Measurements from ENCODE around the gene KREMEN2.

The KREMEN2 gene

DNA sequence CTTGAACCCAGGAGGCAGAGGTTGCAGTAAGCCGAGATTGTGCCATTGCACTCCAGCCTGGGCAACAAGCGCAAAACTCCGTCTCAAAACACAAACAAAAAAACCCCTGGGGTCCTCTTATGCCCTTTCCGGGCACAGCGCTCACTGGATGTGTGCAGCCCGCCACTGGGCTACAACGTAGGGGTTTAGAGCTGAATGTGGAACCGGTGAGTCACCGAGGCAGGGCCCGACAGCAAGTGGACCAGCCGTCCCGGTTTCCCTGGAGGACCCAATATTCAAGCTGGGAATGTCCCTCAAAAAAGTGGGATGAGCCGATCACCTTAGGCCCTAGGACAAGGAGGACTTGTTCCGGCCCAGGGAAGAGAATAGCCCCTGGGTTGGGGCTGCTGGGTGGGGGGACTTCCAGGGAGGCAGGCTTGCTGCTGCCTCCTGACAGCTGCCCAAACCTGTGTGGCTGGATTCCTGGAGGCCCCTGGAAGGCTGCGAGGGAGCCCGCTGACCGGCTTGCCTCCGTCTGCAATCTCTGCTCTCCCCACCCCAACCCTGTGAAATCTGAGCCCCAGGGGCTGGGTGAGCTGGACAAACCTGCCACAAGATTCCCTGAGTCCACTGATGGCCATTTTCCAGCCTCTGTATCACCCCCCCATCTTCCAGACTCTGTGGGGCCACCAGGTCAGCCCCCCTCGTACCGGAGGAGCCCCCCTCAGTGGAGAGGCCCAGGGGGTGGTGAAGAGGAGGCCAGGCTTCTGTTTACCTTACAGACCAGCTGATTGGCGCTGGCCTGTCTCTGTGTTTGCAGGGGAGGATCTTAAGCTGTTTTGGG is 45.7 kb downstream of the KREMEN2 start:
- H3K9me3 Mint-ChIP-seq: no peaks in the 10 kb centered on the region

DNA sequence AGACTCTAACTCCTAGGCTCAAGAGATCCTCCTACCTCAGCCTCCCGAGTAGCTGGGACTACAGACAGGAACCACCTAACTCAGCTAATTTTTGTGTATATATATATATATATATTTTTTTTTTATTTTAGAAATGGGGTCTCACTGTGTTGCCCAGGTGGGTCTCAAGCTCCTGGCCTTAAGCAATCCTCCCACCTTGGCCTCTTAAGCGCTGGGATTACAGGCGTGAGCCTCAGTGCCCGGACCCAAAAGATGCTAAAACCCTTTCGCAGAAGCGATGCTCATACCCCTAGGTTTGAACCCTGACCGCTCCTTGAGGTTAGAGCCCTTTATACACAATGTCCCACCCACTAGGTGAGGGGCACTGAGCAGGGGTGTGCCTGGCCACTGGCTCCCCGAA is 46.4 kb downstream of the KREMEN2 start:
- Mint-ChIP-seq H3K27me3 (ENCODE audit: low read depth) (peaks cover 91% of the 10 kb centered on the region), H3K4me3 (no peak overlapping the region), H3K36me3 (ENCODE audit: low read depth) (no peaks in the 10 kb centered on the region), H3K9me3 (no peaks in the 10 kb centered on the region), H3K27ac (peak overlapping the region in 1 of 3 experiments; percentile 85), H3K4me1 (peaks cover 12% of the 10 kb centered on the region)
- TF ChIP-seq, protein P1, sequence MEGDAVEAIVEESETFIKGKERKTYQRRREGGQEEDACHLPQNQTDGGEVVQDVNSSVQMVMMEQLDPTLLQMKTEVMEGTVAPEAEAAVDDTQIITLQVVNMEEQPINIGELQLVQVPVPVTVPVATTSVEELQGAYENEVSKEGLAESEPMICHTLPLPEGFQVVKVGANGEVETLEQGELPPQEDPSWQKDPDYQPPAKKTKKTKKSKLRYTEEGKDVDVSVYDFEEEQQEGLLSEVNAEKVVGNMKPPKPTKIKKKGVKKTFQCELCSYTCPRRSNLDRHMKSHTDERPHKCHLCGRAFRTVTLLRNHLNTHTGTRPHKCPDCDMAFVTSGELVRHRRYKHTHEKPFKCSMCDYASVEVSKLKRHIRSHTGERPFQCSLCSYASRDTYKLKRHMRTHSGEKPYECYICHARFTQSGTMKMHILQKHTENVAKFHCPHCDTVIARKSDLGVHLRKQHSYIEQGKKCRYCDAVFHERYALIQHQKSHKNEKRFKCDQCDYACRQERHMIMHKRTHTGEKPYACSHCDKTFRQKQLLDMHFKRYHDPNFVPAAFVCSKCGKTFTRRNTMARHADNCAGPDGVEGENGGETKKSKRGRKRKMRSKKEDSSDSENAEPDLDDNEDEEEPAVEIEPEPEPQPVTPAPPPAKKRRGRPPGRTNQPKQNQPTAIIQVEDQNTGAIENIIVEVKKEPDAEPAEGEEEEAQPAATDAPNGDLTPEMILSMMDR (IDR thresholded peaks at IDR 0.05; ENCODE audit: unreplicated experiment in 3 of 3): no peak

More for the DNA sequence above, 45.7 kb downstream of the KREMEN2 start:
- Mint-ChIP-seq H3K4me3 (no peak overlapping the region), H3K4me1 (peaks cover 12% of the 10 kb centered on the region), H3K27ac (peak overlapping the region; percentile 45 to 85 (median 63)), H3K27me3 (ENCODE audit: low read depth) (peaks cover 93% of the 10 kb centered on the region), H3K36me3 (ENCODE audit: low read depth) (no peaks in the 10 kb centered on the region)
- TF ChIP-seq, protein P1 (IDR thresholded peaks at IDR 0.05; ENCODE audit: unreplicated experiment in 3 of 3): no peak

DNA sequence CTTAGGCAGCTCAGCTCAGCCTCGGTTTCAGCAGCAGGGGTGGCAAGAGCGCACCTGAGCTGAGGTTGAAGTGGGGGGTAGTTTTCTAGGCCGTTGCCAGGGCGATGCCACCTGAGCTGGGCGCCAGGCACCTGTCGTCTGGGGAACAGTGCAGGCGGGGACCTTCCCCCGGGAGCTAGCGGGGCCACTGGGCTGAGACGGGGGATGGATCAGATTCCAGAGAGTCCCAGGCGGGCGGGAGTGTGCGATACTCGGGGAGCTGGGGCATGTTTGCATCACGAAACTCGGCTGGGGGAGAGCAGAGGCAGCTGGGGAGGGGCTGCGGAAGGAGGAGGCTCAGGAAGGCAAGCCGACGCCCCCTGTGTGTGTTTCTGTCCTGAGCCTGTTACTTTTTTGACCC is 48.2 kb downstream of the KREMEN2 start:
- Mint-ChIP-seq H3K4me3 (peak overlapping the region; percentile 13 to 17 (median 14)), H3K36me3 (ENCODE audit: low read depth) (no peaks in the 10 kb centered on the region), H3K4me1 (peaks cover 7% of the 10 kb centered on the region), H3K9me3 (no peaks in the 10 kb centered on the region), H3K27ac (peak overlapping the region in 1 of 3 experiments; percentile 53), H3K27me3 (ENCODE audit: low read depth) (peaks cover 89% of the 10 kb centered on the region)
- TF ChIP-seq, protein P1 (IDR thresholded peaks at IDR 0.05; ENCODE audit: unreplicated experiment in 3 of 3): no peak

DNA sequence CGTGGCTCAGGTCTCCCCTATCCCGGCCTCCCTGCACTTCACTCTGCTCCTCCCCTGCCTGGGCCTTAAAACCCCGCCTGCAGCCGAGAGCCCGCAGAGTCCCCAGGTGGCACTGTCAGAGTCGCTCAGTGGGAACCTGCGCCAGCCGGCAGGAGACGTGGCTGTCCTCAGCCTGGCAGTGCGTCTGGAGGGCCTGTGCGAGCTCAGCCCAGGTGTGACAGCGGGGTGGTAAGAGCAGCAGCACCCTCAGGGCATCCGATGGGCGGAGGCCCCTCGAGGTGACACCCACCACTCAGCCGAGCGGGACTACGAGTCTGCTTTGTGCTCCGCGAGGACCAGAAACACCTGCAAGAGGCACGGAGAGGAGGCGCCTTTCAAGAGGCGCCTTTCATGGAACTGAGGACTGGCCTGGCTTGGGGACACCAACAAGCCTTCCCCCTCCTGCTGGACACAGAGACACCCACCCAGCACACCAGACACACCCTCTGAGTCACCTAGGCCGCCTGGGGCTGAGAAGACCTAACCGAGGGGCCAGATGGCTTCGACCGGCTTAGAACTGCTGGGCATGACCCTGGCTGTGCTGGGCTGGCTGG is 48.8 kb downstream of the KREMEN2 start, which contains the start of gene CLDN9:
Gene CLDN9, plus strand, starts transcription at position 96 of the 593 bp plus-strand sequence. Its CDS starts 440 bp downstream, at position 536.
- H3K4me3 Mint-ChIP-seq: peak within 1 kb of the TSS; percentile 13 to 17 (median 14)

DNA sequence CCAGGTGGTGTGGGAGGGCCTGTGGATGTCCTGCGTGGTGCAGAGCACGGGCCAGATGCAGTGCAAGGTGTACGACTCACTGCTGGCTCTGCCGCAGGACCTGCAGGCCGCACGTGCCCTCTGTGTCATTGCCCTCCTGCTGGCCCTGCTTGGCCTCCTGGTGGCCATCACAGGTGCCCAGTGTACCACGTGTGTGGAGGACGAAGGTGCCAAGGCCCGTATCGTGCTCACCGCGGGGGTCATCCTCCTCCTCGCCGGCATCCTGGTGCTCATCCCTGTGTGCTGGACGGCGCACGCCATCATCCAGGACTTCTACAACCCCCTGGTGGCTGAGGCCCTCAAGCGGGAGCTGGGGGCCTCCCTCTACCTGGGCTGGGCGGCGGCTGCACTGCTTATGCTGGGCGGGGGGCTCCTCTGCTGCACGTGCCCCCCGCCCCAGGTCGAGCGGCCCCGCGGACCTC is 49.4 kb downstream of the KREMEN2 start:
- Mint-ChIP-seq H3K27ac (no peak overlapping the region), H3K36me3 (ENCODE audit: low read depth) (no peaks in the 10 kb centered on the region), H3K27me3 (ENCODE audit: low read depth) (peaks cover 84% of the 10 kb centered on the region), H3K4me3 (no peak overlapping the region), H3K4me1 (no peaks in the 10 kb centered on the region), H3K9me3 (no peaks in the 10 kb centered on the region)
- TF ChIP-seq, protein P1 (IDR thresholded peaks at IDR 0.05; ENCODE audit: unreplicated experiment in 3 of 3): no peak

More for the DNA sequence above, 48.8 kb downstream of the KREMEN2 start, which contains the start of gene CLDN9:
- Mint-ChIP-seq H3K4me1 (peaks cover 5% of the 10 kb centered on the region), H3K27me3 (ENCODE audit: low read depth) (peaks cover 84% of the 10 kb centered on the region), H3K9me3 (no peaks in the 10 kb centered on the region), H3K36me3 (ENCODE audit: low read depth) (no peaks in the 10 kb centered on the region), H3K27ac (peak within 1 kb of the TSS in 1 of 3 experiments; percentile 53)
- TF ChIP-seq, protein P1 (IDR thresholded peaks at IDR 0.05; ENCODE audit: unreplicated experiment in 3 of 3): no peak

Measured in nephron (organoid).